ENCODE results near the gene HSPD1. TPM values are rescaled to one million over a fixed set of nuclear protein-coding genes. Genes with fewer than 3 reads are reported as not detected.
"Not testable (repeated sequence)": the region's sequence is repeated elsewhere in the genome, so short reads cannot be mapped to it uniquely, and the experiment has no call there.

The HSPD1 gene
- total RNA-seq, 1 donor from 2014 or later: 391 TPM

- TF ChIP-seq CTCF (IDR thresholded peaks at IDR 0.05; ENCODE audit: insufficient read depth, low read length, severe bottlenecking): no peak
- Histone ChIP-seq H3K36me3 (ENCODE audit: control insufficient read depth, insufficient read depth, low read length) (peaks cover 26% of the 10 kb centered on the region), H3K27me3 (ENCODE audit: control insufficient read depth, insufficient read depth, low read length) (no peaks in the 10 kb centered on the region), H3K4me3 (ENCODE audit: low read depth, low read length) (no peak overlapping the region)
- no peak for FAIRE-seq
- no peak for DNase-seq (ENCODE audit: low read depth)
Measured at GRCh38 chr2:197495433-197496134, 4.1 kb downstream of the HSPD1 start.

DNA sequence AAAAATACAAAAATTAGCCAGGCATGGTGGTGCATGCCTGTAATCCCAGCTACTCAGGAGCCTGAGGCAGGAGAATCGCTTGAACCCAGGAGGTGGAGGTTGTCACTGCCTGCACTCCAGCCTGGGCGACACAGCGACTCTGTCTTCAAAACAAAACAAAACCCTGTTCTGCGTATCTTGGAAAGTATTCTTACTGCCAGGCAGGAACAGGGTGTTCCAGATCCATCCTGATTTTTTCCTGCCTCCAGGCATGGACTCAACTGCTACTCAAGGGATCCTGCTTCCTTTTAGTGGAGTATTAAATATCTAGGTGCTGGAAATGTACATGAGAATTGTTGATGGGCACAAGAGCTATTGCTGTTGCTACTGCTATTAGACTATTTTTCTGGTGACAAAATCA is 12.3 kb downstream of the HSPD1 start:
- H3K27me3 ChIP-seq (ENCODE audit: control insufficient read depth, insufficient read depth, low read length): no peaks in the 10 kb centered on the region
- TF ChIP-seq CTCF (IDR thresholded peaks at IDR 0.05; ENCODE audit: insufficient read depth, low read length, severe bottlenecking): no peak
- H3K36me3 ChIP-seq (ENCODE audit: control insufficient read depth, insufficient read depth, low read length): peaks cover 19% of the 10 kb centered on the region
- FAIRE-seq: no peak
- no peak for DNase-seq (ENCODE audit: low read depth)
- H3K4me3 ChIP-seq (ENCODE audit: low read depth, low read length): no peak overlapping the region

GRCh38 chr2:197486175-197486574 is 13.5 kb downstream of the HSPD1 start:
- Histone ChIP-seq H3K4me3 (ENCODE audit: low read depth, low read length) (no peak overlapping the region), H3K36me3 (ENCODE audit: control insufficient read depth, insufficient read depth, low read length) (peaks cover 13% of the 10 kb centered on the region), H3K27me3 (ENCODE audit: control insufficient read depth, insufficient read depth, low read length) (no peaks in the 10 kb centered on the region)
- FAIRE-seq (no peak), DNase-seq (ENCODE audit: low read depth) (no peak)
- TF ChIP-seq CTCF (IDR thresholded peaks at IDR 0.05; ENCODE audit: insufficient read depth, low read length, severe bottlenecking): no peak

DNA sequence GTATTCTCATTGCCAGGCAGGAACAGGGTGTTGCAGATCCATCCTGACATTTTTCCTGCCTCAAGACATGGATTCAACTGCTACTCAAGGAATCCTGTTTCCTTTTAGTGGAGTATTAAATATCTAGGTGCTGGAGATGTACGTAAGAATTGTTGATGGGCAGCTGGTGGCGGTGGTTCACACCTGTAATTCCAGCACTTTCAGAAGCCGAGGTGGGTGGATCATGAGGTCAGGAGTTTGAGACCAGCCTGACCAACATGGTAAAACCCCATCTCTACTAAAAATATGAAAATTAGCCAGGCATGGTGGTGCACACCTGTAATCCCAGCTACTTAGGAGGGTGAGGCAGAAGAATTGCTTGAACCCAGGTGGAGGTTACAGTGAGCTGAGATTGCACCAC is 15.4 kb downstream of the HSPD1 start:
- not testable (repeated sequence) for H3K36me3 ChIP-seq (ENCODE audit: control insufficient read depth, insufficient read depth, low read length); H3K27me3 ChIP-seq (ENCODE audit: control insufficient read depth, insufficient read depth, low read length); H3K4me3 ChIP-seq (ENCODE audit: low read depth, low read length); DNase-seq (ENCODE audit: low read depth); FAIRE-seq

DNA sequence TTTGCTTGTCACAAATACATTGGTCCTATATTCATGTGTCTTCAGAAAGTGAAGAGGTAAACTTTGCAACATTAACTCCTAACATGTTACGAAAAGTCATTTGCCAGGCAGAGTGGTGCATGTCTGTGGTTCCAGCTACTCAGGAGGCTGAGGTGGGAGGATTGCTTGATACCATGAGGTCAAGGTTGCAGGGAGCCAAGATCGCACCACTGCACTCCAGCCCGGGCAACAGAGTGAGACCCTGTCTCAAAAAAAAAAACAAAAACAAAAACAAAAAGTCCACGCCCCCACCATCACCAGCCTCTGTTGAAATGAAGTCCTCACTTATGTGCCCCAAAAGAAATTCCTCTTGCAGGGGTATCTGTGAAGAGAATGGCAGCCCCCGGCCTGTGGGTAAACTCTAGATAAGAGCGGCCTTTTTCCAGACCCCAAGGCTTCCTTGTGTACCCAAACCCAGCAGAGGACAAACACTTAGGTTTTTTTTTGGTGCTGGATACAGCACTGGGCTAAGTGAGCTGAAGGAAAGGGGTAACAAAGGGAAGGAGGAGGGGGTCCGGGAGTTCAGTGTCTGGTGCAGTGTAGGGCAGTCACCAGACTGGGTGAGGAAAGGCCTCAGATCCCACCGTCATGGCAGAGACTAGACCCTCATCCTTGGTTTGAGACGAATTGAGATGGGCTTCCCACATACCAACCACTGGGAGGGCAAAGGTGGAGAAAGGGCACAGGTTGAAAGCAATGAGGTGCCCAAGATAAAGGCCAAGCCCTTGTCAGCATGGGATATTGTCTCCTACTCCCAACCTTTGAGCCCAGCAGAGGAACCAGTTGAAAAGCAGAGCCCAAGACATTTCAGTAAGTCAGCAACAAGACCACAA is 19.2 kb downstream of the HSPD1 start:
- DNase-seq (ENCODE audit: low read depth) (no peak), FAIRE-seq (no peak)
- Histone ChIP-seq H3K27me3 (ENCODE audit: control insufficient read depth, insufficient read depth, low read length) (no peaks in the 10 kb centered on the region), H3K4me3 (ENCODE audit: low read depth, low read length) (no peak overlapping the region), H3K36me3 (ENCODE audit: control insufficient read depth, insufficient read depth, low read length) (peaks cover 2% of the 10 kb centered on the region)
- TF ChIP-seq CTCF (IDR thresholded peaks at IDR 0.05; ENCODE audit: insufficient read depth, low read length, severe bottlenecking): no peak

- no peaks in the 10 kb centered on the region for H3K27me3 ChIP-seq (ENCODE audit: control insufficient read depth, insufficient read depth, low read length)
- no peak for TF ChIP-seq CTCF (IDR thresholded peaks at IDR 0.05; ENCODE audit: insufficient read depth, low read length, severe bottlenecking)
- peaks cover 7% of the 10 kb centered on the region for H3K36me3 ChIP-seq (ENCODE audit: control insufficient read depth, insufficient read depth, low read length)
- no peak for DNase-seq (ENCODE audit: low read depth)
- no peak overlapping the region for H3K4me3 ChIP-seq (ENCODE audit: low read depth, low read length)
- FAIRE-seq: no peak
Measured at GRCh38 chr2:197477797-197478196, 21.8 kb downstream of the HSPD1 start.
